Activated CD8-positive, alpha-beta memory T cell treated with anti-CD3 and anti-CD28 coated beads for 48 hours (primary cell): Measurements from ENCODE around the gene HOXB7.
A peak's percentile ranks its signal among the peaks of the same experiment; 100 is the strongest.

Experiments used
- DNase-seq, 3 experiments: peaks; one replicate each; pipeline ENCODE4 v3.0.0-alpha.2; 2020; ENCODE audit warnings: low read depth in 2 of 3, low spot score in 2 of 3

Gene HOXB7

GRCh38 chr17:48636177-48637018 lies 25.6 kb upstream of the HOXB7 start:
- peak; percentile 71 to 74 (median 72) for DNase-seq

- no peak for DNase-seq
Observed at GRCh38 chr17:48634493-48635208, 23.8 kb upstream of the HOXB7 start.

GRCh38 chr17:48633266-48633677 lies 22.5 kb upstream of the HOXB7 start:
- no peak for DNase-seq

- no peak for DNase-seq
Observed at GRCh38 chr17:48632579-48633265, 21.9 kb upstream of the HOXB7 start.

GRCh38 chr17:48631693-48632578 lies 21.1 kb upstream of the HOXB7 start:
- DNase-seq, result no peak

GRCh38 chr17:48630925-48631692 lies 20.3 kb upstream of the HOXB7 start:
- DNase-seq, result no peak

- DNase-seq, result no peak
Observed at GRCh38 chr17:48630009-48630924, 19.4 kb upstream of the HOXB7 start.

GRCh38 chr17:48629411-48629759 lies 18.6 kb upstream of the HOXB7 start:
- DNase-seq, result no peak

- DNase-seq, result no peak
Observed at GRCh38 chr17:48628649-48629410, 18.0 kb upstream of the HOXB7 start.

- DNase-seq, result no peak
Observed at GRCh38 chr17:48627623-48628521, 17.1 kb upstream of the HOXB7 start.

GRCh38 chr17:48627118-48627597 lies 16.3 kb upstream of the HOXB7 start:
- DNase-seq, result no peak

- DNase-seq, result no peak
Observed at GRCh38 chr17:48626245-48627117, 15.7 kb upstream of the HOXB7 start, which contains the start of gene HOXB9. HOXB9 (minus strand) TSS chr17:48626358; CDS start chr17:48626269, 89 bp downstream.

- no peak for DNase-seq
Observed at GRCh38 chr17:48625495-48626244, 14.9 kb upstream of the HOXB7 start.

GRCh38 chr17:48624544-48625494 lies 14.0 kb upstream of the HOXB7 start:
- DNase-seq, result no peak
